CD4-positive, alpha-beta T cell treated with Interleukin-21 for 1 hour (primary cell): ENCODE data around the gene NPPA.
"Not testable (repeated sequence)": the region's sequence is repeated elsewhere in the genome, so short reads cannot be mapped to it uniquely, and the experiment has no call there.

Experiments
- DNase-seq: peaks from one replicate; pipeline ENCODE4 v3.0.0-alpha.2; 2020

NPPA gene

GRCh38 chr1:11805422-11806306, 41.9 kb downstream of the NPPA start, which contains the start of the genes CLCN6 and MTHFR:
Gene CLCN6, plus strand, starts transcription at chr1:11806191. Its CDS starts 72 bp downstream, at chr1:11806263.
Gene MTHFR, minus strand, starts transcription at chr1:11805964. Its CDS starts 2,848 bp downstream, at chr1:11803116.
- peak; percentile 98 for DNase-seq

GRCh38 chr1:11804666-11805421, 42.7 kb downstream of the NPPA start:
- DNase-seq, result peak; percentile 40

- DNase-seq, result not testable (repeated sequence)
These were observed 43.5 kb downstream of the NPPA start for GRCh38 chr1:11803924-11804665.

- DNase-seq, result peak; percentile 84
These were observed 44.4 kb downstream of the NPPA start for GRCh38 chr1:11802973-11803885.

GRCh38 chr1:11802616-11802972, 45.0 kb downstream of the NPPA start:
- DNase-seq, result no peak

GRCh38 chr1:11800756-11801433, 46.7 kb downstream of the NPPA start:
- no peak for DNase-seq

GRCh38 chr1:11800391-11800755, 47.2 kb downstream of the NPPA start:
- DNase-seq, result no peak

GRCh38 chr1:11799896-11800295, 47.7 kb downstream of the NPPA start:
- DNase-seq, result no peak

GRCh38 chr1:11799099-11799498, 48.5 kb downstream of the NPPA start:
- DNase-seq, result no peak

GRCh38 chr1:11797525-11798216, 49.9 kb downstream of the NPPA start:
- DNase-seq, result no peak

GRCh38 chr1:11796036-11796828, 51.4 kb downstream of the NPPA start:
- DNase-seq, result no peak
